Lower leg skin (tissue), 3 donors: Measurements from ENCODE around the gene FAU.

ENCODE experiments used
- CTCF ChIP-seq, 3 donors: fragments of 450-650 bp; IDR thresholded peaks; one replicate each; pipeline ENCODE4 v1.5.1; 2016; ENCODE audit warnings: antibody characterized with exemption in 3 of 3, mild to moderate bottlenecking in 3 of 3, moderate library complexity in 2 of 3
- POLR2A ChIP-seq, 2 donors: fragments of 450-650 bp; IDR thresholded peaks; one replicate each; pipeline ENCODE4 v1.6.1; 2016 to 2017; ENCODE audit warnings: antibody characterized with exemption in 2 of 2, mild to moderate bottlenecking in 1 of 2, moderate library complexity in 1 of 2

GRCh38 chr11:65128182-65129145 lies 6.5 kb upstream of the FAU start:
- TF ChIP-seq POLR2A (IDR thresholded peaks at IDR 0.05) (no peak), CTCF (IDR thresholded peaks at IDR 0.05) (no peak)
